KMS-11 (cell line): ENCODE data around the gene SPOPL.

Experiments used
- H2AFZ ChIP-seq: fragments of 200-600 bp; sonication (generic); 2 replicates; pipeline ENCODE4 v1.6.1; 2016; ENCODE audit warnings: antibody characterized with exemption, mixed run types, low read depth
- H3K27ac ChIP-seq: fragments of 200-600 bp; sonication (generic); 2 replicates; pipeline ENCODE4 v1.6.1; 2016; ENCODE audit warnings: mild to moderate bottlenecking, mixed run types
- H3K27me3 ChIP-seq: fragments of 200-600 bp; sonication (generic); 2 replicates; pipeline ENCODE4 v1.6.1; 2017; ENCODE audit warnings: mild to moderate bottlenecking, low read depth, mixed run types, moderate library complexity; ENCODE audit not compliant: insufficient read depth
- H3K36me3 ChIP-seq: fragments of 200-600 bp; sonication (generic); 2 replicates; pipeline ENCODE4 v1.6.1; 2017; ENCODE audit warnings: mild to moderate bottlenecking, mixed run types; ENCODE audit not compliant: insufficient read depth
- H3K4me1 ChIP-seq: fragments of 200-600 bp; sonication (generic); 2 replicates; pipeline ENCODE4 v1.6.1; 2016; ENCODE audit warnings: mild to moderate bottlenecking, low read depth, mixed run types; ENCODE audit not compliant: poor library complexity, severe bottlenecking
- H3K4me2 ChIP-seq: fragments of 200-600 bp; sonication (generic); 2 replicates; pipeline ENCODE4 v1.7.0; 2016; ENCODE audit warnings: mild to moderate bottlenecking, mixed run types
- H3K4me3 ChIP-seq: fragments of 200-600 bp; sonication (generic); IDR thresholded peaks from 2 replicates; pipeline ENCODE4 v1.6.1; 2017; ENCODE audit warnings: low read depth, low read length, mixed read lengths; ENCODE audit not compliant: insufficient read depth
- H3K79me2 ChIP-seq: fragments of 200-600 bp; sonication (generic); 2 replicates; pipeline ENCODE4 v1.6.1; 2016; ENCODE audit warnings: low read depth, mixed run types; ENCODE audit not compliant: insufficient read depth
- H3K9ac ChIP-seq: fragments of 200-600 bp; sonication (generic); 2 replicates; pipeline ENCODE4 v1.6.1; 2016; ENCODE audit warnings: mild to moderate bottlenecking, mixed run types
- H4K20me1 ChIP-seq: fragments of 200-600 bp; sonication (generic); 2 replicates; pipeline ENCODE4 v1.6.1; 2016; ENCODE audit warnings: mild to moderate bottlenecking, mixed run types; ENCODE audit not compliant: insufficient read depth
- CTCF ChIP-seq: fragments of 200-600 bp; sonication (generic); conservative IDR thresholded peaks from 2 replicates; pipeline ENCODE4 v1.6.1; 2017; ENCODE audit warnings: low read depth, mild to moderate bottlenecking, antibody characterized with exemption, low read length, moderate library complexity, mixed read lengths

SPOPL gene

GRCh38 chr2:138621139-138621538, 119.6 kb downstream of the SPOPL start:
- H3K27ac ChIP-seq = no peak overlapping the region
- H4K20me1 ChIP-seq = no peaks in the 10 kb centered on the region
- TF ChIP-seq CTCF = no peak
- no peaks in the 10 kb centered on the region for H3K79me2 ChIP-seq
- no peak overlapping the region for H2AFZ ChIP-seq
- no peak overlapping the region for H3K9ac ChIP-seq
- no peaks in the 10 kb centered on the region for H3K36me3 ChIP-seq
- H3K4me2 ChIP-seq = no peak overlapping the region
- no peaks in the 10 kb centered on the region for H3K4me1 ChIP-seq
- no peaks in the 10 kb centered on the region for H3K27me3 ChIP-seq
- no peak overlapping the region for H3K4me3 ChIP-seq

GRCh38 chr2:138622613-138623012, 121.0 kb downstream of the SPOPL start:
- Histone ChIP-seq H2AFZ (no peak overlapping the region), H3K27me3 (no peaks in the 10 kb centered on the region), H4K20me1 (no peaks in the 10 kb centered on the region), H3K4me1 (no peaks in the 10 kb centered on the region), H3K79me2 (no peaks in the 10 kb centered on the region), H3K27ac (no peak overlapping the region), H3K36me3 (no peaks in the 10 kb centered on the region), H3K4me3 (no peak overlapping the region), H3K4me2 (no peak overlapping the region), H3K9ac (no peak overlapping the region)
- TF ChIP-seq CTCF = no peak
